GM18519 (cell line): ENCODE results near the gene OXER1.
"Not testable (repeated sequence)": the region's sequence is repeated elsewhere in the genome, so short reads cannot be mapped to it uniquely, and the experiment has no call there.

Source experiments
- ATAC-seq: cut with Tn5 transposase; IDR thresholded peaks from one replicate; pipeline ENCODE4 v1.9.1; 2021; ENCODE audit warnings: mild to moderate bottlenecking, moderate library complexity; ENCODE audit not compliant: unreplicated experiment, low FRiP score

The OXER1 gene

DNA sequence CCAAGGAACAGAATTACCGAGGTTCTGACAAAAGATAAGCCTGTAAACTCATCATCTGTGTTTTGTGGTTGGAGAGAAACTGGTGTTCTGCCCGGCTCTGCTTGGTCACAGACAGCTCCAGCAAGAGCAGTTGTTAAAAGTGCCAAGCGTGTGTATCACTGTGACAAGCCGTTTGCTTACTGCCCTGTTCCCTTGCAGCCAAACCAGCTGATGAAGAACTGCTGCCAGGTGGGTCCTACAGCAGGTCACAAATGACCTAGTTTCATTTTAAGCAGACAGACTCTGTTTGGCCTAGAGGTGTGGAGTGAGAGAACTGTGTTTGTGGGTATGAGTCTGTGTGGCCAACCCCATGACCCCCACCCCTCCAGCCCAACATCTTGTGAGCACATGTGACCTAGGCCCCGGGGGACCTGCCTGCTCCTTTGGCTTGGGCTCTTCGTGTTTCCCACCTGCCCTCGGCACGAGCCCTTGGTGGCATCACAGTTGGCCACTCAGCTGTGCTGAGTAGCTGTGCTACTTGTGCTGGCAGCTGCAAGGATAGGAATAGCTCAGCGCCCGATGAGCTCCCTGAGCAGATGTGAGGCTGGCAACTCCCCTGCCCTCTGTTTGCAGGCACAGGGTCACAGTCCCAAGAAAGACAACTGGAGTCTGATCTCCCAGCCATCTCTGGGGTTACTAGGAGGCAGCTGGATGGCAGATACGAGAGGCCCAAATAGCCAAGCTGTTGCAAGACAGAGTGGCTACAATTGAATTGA lies 9.7 kb downstream of the OXER1 start:
- no peak for ATAC-seq

DNA sequence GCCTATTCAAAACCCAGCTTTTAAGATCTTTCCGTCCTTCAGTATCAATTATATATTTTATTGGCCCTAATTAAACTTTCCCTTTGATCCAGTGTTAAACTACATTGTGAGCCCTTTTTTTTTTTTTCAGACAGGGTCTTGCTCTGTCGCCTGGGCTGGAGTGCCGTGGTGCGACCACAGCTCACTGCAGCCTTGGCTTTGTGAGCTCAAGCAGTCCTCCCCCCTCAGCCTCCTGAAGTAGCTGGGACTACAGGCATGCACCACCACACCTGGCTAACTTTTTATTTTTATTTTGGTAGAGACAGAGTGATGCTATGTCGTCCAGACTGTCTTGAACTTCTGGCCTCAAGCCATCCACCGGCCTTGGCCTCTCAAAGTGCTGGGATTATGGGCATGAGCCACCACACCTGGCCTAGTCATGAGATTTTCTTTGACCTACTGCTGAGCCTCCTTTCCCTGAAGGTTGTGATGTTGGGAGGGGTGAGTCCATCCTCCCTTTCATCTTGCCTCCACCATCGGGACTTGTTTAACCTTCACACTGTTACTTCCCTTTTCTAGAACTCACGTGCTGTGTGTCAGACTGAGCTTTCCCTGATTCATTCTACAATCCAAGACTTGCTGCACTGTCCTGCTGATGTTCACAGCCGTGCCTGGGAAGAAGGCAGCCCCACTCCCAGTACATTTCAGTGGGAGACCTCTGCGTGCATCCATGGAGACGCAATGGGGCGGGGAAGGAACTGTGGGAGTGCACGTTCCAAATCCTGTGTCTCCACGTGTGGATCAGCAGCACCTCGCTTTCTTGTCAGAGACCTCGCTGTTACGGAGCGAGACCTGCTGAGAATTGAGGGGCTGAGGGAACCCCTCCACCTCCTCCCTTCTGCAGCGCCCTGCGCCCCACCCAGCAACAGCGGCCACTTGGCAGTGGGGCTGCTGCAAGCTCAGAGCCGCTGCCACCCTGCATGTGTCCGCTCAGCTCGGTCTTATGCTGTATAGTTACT lies 10.8 kb downstream of the OXER1 start:
- no peak for ATAC-seq

DNA sequence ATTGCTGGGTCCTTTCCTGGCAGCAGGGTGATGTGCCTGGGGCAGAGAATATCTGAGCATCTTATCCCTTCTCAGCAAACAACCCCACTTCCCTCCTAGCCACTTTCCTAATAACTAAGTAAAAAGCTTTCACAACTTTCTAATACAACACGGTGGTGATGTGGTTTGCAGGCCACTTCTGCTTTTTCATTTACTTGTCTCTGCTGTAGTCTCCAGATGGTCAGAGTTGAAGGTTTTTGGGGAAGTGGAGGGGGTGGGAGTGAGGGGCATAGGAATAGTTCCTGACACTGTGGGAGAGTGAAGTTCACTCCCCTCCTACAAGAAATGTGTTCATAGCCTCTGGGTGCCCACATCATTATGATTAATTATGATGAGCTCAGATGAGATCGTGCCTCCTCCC lies 11.6 kb downstream of the OXER1 start:
- ATAC-seq: peak; percentile 73

DNA sequence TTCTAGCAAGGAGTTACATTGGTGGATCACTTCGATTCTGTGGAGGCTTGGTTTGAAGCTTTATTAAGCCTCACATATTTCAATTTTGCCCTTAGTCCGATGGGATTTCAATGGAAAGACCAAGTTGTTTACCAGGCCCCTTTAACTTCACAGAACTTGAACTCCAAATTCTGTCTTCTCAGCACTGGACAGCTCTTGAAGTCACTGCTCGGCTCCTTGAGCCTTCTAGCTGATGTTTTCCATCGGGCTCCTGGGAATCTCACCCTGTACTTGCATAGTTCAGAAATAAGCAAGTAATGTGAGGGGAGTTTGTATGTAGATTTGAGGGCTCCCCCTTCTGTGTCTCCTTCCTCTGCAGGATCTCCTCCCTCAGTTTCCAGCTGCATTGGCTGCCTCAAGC lies 15.1 kb downstream of the OXER1 start:
- ATAC-seq: no peak

DNA sequence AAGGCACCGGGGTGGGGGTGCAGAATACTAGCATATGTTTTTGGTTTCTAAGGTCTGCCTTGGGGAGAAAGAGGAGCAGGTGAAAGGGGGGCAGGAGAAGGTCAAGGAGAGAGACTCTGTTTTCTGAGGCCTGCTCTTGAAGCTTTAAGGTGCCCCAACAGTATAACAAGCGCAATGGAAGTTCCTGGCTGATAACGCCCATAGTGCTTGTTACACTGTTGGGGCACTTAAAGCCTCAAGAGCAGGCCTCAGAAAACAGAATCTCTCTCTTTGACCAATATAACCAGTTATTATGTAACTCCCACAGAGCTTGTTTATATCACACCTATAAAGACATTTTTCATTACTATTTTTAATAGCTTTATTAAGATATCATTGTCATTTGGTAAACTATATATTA lies 16.5 kb downstream of the OXER1 start:
- no peak for ATAC-seq

DNA sequence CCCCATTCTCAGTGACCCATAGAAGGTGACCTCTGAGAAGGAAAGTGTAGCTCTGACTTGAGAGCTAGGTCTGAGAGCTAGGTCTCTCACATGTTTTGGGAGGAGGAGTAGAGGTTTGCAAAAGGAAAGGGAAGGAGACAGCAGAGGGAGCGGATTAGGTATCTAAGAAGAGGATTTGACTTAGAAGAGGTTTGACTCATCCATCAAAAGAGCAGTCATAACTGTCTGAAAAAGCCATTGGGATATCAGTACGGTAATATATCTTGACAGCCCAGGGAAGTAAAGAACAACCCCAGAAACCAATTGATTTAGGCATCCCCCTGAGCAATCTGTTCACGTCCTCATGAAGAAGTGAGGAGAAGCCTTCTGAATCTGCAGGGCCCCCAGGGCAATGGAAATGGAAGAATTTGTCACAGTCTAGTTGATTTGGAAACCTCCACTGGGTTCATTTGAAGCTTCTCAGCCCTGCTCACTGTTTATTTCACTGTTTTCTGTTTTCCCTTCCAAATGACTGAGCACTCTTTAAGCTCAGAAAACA lies 19.3 kb downstream of the OXER1 start:
- ATAC-seq: no peak

DNA sequence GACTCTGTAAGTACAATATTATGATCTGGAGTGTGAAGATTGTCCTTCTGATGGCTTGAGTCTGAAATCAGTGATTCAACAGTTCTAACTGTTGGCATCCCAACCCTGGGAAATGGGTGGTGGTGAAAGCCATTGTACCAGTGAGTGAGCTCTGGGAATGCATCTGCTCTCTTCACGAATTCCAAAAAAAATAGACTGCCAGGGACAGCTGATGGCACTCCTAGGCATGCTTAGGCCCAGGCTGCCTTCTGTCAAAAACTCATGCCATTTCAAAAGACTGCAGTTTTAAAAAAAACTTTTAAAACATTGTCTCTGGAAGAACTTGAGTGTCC lies 20.3 kb downstream of the OXER1 start:
- ATAC-seq: no peak

DNA sequence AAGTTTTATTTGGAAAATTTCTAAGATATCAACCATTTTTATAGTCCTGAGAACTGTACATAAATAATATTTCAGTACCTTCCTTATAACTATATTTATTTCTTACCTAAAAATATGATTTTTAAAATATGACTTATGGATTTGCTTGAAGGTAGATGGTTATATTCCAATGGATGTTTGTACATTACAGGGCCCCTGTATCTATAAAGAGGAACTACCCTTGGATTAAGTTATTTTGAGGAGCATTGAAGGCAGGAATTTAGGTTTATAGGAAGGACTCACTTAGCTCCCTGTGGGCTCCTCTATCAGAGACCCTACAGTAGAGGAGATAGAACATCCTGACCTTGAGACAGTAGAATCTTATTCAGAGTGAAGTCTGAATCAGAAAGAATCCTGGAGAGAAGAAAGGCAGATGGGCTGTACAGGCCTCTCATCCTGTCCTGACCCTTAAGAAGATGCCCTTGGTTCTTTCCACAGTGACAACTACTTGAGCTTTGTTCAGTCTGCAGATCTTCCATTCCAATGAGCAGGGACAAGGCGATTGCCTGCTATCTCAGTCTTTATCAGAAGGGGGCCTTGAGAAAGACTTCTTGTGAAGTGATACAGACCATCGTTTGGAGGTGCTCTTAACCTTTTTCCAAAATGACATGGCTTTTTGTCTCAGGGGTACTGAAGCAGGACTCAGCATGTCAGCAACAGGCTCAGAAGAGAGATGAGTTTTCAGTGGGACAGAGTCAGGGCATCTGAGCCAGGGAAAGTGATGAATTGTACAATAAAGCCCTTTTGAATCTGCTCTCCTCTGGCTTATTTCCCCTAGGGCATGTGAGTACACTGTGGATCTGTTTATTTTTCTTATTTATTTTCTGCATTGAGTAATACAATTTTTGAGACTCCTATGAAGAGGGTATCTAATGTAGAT lies 20.9 kb downstream of the OXER1 start:
- ATAC-seq: no peak

DNA sequence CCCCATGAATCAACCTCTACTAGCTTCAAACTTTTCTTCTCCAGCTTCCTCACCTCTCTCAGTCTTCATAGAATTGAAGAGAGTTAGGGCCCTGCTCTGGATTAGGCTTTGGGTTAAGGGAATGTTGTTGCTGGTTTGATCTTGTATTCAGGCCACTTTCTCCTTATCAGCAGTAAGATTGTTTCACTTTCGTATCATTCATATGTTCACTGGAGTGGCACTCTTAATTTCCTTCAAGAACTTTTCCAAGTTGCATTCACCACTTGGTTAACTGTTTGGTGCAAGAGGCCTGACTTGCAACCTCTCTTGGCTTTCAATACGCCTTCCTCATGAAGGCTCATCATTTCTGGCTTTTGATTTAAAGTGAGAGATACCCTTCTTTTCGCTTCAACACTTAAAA lies 22.8 kb downstream of the OXER1 start:
- no peak for ATAC-seq

DNA sequence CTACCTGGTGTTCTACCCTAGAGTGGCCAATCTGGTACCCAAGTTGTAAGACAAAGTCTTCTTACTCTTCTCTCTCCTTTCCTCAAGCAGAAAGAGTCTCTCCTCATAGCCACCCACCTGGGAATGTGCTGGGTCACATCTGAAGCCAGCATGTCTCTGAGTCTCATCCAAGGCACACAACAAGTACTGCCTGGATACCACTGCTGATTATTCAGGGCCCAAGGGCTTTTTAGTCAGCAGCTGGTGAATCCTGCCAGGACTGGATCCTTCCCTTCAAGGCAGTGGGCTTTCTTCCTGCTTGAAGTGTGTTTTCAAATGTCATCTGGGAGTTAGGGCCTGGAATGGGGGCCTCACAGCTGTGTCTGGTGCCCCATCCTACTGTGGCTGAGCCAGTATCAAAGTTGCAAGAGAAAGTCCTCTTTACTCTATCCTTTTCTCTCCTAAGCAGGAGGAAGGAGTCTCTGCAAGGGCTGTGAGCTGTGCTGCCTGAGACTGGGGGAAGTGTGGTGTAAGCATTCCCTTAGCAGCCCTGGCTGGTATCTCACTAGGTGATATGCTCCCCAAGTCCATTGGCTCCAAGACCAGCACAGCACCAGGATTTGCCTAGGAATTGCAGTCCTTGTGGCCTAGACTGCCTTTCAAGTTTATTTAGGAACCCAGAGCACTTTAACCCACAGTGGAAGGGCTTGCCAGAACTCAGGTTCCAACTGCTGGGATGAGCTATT lies 27.2 kb downstream of the OXER1 start:
- no peak for ATAC-seq

DNA sequence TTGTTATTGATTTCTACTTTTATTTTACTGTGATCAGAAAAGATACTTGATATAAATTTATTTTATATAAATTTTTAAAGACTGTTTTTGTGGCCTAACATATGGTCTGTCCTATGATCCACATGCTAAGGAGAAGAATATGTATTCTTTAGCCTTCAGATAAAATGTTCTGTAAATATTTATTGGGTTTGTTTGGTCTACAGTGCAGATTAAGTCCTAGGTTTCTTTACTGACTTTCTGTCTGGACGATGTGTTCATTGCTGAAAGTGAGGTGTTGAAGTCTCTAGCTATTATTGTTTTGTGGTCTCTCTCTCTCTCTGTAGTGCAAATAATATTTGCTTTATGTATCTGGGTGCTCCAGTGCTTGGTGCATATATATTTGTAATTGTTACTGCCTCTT lies 30.1 kb downstream of the OXER1 start:
- no peak for ATAC-seq

DNA sequence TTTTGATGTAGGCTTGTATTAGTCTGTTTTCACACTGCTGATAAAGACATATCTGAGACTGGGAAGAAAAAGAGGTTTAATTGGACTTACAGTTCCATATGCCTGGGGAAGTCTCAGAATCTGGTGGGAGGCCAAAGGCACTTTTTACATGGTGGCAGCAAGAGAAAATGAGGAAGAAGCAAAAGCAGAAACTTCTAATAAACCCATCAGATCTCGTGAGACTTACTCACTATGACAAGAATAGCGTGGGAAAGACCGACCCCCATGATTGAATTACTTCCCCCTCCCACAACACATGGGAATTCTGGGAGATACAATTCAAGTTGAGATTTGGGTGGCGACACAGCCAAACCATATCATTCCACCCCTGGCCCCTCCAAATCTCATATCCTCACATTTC lies 32.6 kb downstream of the OXER1 start:
- ATAC-seq: not testable (repeated sequence)

DNA sequence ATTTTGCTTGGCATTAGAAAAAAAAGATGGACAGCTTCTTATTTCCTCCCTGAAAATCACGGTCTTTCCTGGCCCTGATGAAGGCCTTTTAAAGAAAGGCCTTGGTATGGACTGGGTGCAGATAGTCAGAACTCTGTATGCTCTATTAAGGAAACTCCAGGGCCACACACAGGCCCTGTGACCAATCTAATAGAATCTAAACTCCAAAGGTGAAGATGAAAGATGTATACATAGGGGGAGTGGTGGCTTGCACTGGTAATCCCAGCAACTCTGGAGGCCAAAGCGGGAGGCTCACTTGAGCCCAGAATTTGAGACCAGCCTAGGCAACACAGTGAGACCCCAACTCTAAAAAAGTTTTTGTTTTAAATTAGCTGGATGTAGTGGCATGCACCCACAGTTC lies 37.3 kb downstream of the OXER1 start:
- ATAC-seq: no peak

DNA sequence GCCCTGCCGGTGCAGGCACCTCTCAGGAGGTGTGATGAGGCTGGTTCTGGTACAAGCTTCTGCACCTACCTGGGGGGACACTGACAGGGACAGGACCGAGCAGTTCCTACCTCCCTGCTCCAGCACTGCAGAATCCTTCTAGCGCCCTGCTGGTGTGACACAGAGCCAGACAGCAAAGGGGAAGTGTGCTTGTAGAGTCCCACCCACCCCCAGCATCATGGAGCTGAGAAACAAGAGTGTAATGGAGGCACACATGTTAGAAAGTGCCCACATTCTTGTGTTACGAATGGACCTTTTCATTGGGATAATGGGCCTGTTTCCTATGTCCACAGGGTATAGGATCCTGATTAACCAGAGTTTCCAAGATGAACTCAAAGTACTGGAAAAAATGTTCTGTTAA lies 38.3 kb downstream of the OXER1 start:
- ATAC-seq: no peak

DNA sequence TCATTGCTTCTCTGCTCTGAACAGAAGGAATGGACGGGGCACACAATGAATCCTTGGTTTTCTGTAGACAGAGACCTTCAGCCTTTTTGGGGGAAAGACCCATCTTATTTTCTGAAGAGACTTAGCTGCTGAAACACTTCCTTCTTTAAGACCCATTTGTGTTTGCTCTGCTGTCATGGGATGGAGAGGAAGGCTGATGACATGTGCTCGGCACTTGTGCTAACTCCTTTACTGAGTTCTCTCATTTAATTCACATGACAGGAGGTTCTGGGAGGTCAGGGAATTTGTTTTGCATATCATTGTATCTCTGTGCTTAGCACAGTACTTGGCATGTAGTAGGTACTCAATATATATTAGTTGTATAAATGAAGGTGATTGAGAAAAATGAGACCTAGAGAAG lies 39.0 kb downstream of the OXER1 start:
- no peak for ATAC-seq

DNA sequence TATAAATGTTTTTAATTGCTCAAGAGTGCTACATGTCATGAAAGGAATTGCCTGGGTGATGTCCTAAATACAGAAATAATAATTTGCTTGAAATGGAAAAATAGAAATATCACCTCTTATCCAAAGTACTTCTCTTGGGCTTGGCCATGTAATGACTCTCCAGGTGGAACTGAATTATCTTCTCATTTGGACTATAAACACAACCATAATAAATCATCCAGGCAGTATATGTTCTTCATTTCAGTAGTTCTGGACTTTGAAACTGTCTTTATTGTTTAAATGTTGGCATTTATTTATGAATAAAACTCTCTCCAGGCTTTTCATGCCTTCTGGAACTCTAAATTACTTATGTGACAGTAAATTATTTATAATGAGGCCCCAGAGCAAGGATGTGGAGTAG lies 40.5 kb downstream of the OXER1 start:
- ATAC-seq: no peak

DNA sequence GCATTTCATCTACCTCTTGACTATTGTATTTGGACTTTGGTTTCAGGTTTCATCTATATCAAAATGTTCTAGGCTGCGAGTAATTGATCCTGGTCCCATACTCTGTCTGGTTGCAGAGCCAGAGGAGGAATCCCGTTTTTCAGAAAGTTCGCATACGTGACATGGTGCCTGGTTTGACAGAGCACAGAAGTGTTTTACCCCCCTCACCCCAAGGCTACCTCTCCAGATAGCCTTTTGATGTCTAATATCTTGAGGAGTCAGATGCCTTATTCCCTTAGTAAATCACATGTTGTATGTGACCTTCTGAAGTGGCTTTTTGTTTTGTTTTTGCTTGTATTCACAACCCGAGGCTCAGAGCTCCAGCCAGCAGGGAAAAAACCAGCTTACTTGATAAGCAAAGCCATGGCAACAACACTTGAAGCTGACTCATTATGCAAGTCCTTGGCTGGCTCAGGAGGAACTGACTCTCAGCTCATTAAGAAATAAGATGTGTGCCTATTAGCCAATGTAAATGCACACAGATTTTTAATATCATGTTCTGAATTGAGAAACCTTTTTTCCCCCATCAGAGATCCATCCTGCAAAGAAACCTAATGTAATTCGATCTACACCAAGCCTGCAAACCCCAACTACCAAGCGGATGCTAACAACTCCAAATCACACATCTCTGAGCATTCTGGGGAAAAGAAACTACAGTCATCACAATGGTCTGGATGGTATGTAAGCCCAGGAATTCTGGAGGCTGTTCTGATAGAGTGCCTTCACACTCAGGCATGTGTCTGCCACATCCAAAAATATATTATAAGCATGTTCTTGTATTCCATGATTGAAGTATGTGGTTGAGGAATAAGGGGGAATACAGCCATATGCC lies 41.4 kb downstream of the OXER1 start:
- ATAC-seq: peak; percentile 97

DNA sequence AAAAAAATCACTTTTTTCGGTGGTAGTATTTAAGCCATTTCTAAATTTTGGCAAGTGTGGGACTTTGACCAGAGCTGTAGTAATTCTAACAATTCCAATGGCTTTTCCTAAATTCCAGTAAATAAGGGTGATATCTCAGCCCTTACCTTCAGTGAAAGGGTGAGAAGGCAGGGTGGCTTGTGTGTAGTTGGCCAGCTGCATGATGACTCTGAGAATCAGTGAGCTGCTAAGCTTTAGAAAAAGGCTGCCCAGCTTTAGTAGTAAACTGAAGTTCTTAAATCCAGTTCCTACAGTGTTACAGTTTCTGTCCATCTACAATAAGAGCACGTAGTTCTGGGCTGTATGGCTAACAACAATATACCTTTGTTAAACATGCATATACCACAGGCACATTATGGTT lies 42.0 kb downstream of the OXER1 start:
- ATAC-seq: no peak

DNA sequence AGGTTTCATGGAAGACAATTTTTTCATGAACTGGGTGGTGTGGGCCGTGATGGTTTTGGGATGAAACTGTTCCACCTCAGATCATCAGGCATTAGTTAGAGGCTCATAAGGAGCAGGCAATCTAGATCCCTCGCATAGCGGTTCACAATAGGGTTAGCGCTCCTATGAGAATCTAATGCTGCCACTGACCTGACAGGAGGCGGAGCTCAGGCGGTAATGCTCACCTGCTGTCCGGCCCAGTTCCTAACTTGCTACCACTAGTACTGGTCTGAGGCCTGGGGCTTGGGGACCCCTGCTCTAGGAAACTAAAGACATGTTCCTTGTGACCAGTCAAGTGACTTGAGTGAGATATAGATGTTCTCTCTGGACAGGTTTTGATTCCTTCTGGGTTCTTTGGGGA lies 49.2 kb downstream of the OXER1 start:
- ATAC-seq: no peak
